Body of pancreas (tissue), 4 donors: Measurements from ENCODE around the gene NCAPD3.

Experiments
- POLR2A ChIP-seq, 3 donors: fragments of 450-650 bp; IDR thresholded peaks; one replicate each; pipeline ENCODE4 v1.6.1; 2016; ENCODE audit warnings: antibody characterized with exemption in 3 of 3, mild to moderate bottlenecking in 2 of 3
- TF ChIP-seq, protein P1 (sequence below), 7 experiments: fragments of 450-650 bp in 4 of 7; fragments of 200-600 bp in 3 of 7; sonication (generic) in 3 of 7; IDR thresholded peaks; one replicate each; pipeline ENCODE4 v1.5.1; 2016 to 2019; ENCODE audit warnings: antibody characterized with exemption in 7 of 7

DNA sequence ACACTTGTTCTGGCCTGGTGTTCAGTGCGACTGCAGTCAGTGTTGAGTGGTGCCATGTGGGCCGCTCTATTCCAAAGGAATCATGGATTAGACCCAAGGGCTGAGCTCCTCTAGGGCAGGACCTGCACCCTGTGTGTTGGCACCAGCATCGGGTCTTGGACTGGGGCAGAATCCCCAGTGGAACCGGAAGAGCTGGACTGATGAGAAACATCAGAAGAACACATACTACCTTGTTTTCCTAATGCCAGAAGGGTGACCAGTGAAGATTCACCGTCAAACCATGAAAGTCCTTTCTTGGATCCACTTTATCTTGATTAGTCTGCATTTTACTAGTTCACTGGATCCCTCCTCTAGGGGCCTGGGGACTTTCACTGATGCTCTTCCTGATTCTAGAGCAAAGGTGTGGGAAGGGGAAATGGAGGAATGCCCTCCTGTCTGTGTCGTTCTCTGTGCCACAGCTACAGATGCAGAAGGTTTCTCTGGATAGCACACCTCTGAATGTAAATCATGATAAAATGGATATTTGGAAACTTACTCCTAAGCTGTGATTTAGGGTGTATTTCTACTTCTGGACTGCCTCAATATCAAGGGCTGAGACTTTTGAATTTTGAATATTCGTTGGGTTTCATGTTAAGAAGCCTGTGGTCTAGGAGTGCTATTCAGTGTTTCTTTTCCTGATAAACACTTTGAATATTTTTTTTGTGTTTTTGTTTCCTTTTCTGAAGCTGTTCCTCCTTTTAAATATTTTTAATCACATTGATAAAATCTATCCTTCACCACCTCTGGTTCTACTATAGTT is 41.4 kb upstream of the NCAPD3 start:
- TF ChIP-seq, protein P1, sequence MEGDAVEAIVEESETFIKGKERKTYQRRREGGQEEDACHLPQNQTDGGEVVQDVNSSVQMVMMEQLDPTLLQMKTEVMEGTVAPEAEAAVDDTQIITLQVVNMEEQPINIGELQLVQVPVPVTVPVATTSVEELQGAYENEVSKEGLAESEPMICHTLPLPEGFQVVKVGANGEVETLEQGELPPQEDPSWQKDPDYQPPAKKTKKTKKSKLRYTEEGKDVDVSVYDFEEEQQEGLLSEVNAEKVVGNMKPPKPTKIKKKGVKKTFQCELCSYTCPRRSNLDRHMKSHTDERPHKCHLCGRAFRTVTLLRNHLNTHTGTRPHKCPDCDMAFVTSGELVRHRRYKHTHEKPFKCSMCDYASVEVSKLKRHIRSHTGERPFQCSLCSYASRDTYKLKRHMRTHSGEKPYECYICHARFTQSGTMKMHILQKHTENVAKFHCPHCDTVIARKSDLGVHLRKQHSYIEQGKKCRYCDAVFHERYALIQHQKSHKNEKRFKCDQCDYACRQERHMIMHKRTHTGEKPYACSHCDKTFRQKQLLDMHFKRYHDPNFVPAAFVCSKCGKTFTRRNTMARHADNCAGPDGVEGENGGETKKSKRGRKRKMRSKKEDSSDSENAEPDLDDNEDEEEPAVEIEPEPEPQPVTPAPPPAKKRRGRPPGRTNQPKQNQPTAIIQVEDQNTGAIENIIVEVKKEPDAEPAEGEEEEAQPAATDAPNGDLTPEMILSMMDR (IDR thresholded peaks at IDR 0.05), result no peak
- no peak for TF ChIP-seq POLR2A (IDR thresholded peaks at IDR 0.05)
